HUES64 (cell line): ENCODE results near the gene RSPH3.
"Not testable (repeated sequence)": the region's sequence is repeated elsewhere in the genome, so short reads cannot be mapped to it uniquely, and the experiment has no call there.

Experiments
- H3K27ac ChIP-seq: 2 replicates; pipeline ENCODE4 v1.7.0; 2013; ENCODE audit warnings: low read depth, low read length, inconsistent platforms
- H3K27me3 ChIP-seq: 2 replicates; pipeline ENCODE4 v1.6.1; 2013; ENCODE audit warnings: mild to moderate bottlenecking, low read length; ENCODE audit not compliant: insufficient read depth
- H3K36me3 ChIP-seq: 2 replicates; pipeline ENCODE4 v1.6.1; 2013; ENCODE audit warnings: mild to moderate bottlenecking, low read length; ENCODE audit not compliant: insufficient read depth
- H3K4me1 ChIP-seq: 2 replicates; pipeline ENCODE4 v1.6.1; 2013; ENCODE audit warnings: mild to moderate bottlenecking, low read length, moderate library complexity; ENCODE audit not compliant: insufficient read depth
- H3K4me3 ChIP-seq: 2 replicates; pipeline ENCODE4 v1.5.1; 2013; ENCODE audit warnings: mild to moderate bottlenecking, low read length, moderate library complexity
- H3K9ac ChIP-seq: 2 replicates; pipeline ENCODE4 v1.6.1; 2013; ENCODE audit warnings: mild to moderate bottlenecking, low read depth, low read length
- H3K9me3 ChIP-seq: 2 replicates; pipeline ENCODE4 v1.6.1; 2013; ENCODE audit warnings: low read depth, low read length; ENCODE audit not compliant: insufficient read depth
- WGBS: fragments of 150-250, 120-280 bp; methylation state at CpG from one replicate; pipeline ENCODE4 v1.1.7; 2013; ENCODE audit warnings: missing lambda C conversion rate; 5-methylcytosine and 5-hydroxymethylcytosine counted together

The RSPH3 gene

GRCh38 chr6:159020011-159020410 lies 20.0 kb upstream of the RSPH3 start:
- Histone ChIP-seq H3K4me3 (no peak overlapping the region), H3K27me3 (no peaks in the 10 kb centered on the region), H3K36me3 (no peaks in the 10 kb centered on the region), H3K9me3 (peaks cover 14% of the 10 kb centered on the region; the same call in 1 of the 2 replicates), H3K9ac (no peak overlapping the region), H3K4me1 (no peaks in the 10 kb centered on the region), H3K27ac (no peak overlapping the region)
- WGBS: 96% methylated on average over 2 of the region's 2 CpGs

GRCh38 chr6:159017757-159018559 lies 18.0 kb upstream of the RSPH3 start:
- no peak overlapping the region for H3K9ac ChIP-seq
- H3K9me3 ChIP-seq: peaks cover 7% of the 10 kb centered on the region; the same call in 1 of the 2 replicates
- H3K4me1 ChIP-seq: no peaks in the 10 kb centered on the region
- H3K4me3 ChIP-seq: no peak overlapping the region
- H3K36me3 ChIP-seq: no peaks in the 10 kb centered on the region
- 93% methylated on average over 3 of the region's 3 CpGs for WGBS
- H3K27ac ChIP-seq: no peak overlapping the region
- no peaks in the 10 kb centered on the region for H3K27me3 ChIP-seq

- H3K9me3 ChIP-seq: peaks cover 7% of the 10 kb centered on the region; the same call in 1 of the 2 replicates
- no peaks in the 10 kb centered on the region for H3K27me3 ChIP-seq
These were observed 14.4 kb upstream of the RSPH3 start for GRCh38 chr6:159014406-159014805.

GRCh38 chr6:159013229-159013628 lies 13.2 kb upstream of the RSPH3 start:
- Histone ChIP-seq H3K9me3 (peaks cover 7% of the 10 kb centered on the region; the same call in 1 of the 2 replicates), H3K27ac (no peak overlapping the region), H3K27me3 (no peaks in the 10 kb centered on the region), H3K36me3 (no peaks in the 10 kb centered on the region), H3K4me1 (no peaks in the 10 kb centered on the region), H3K9ac (no peak overlapping the region), H3K4me3 (no peak overlapping the region)
- WGBS: 95% methylated on average over 5 of the region's 5 CpGs

More at GRCh38 chr6:159014406-159014805, 14.4 kb upstream of the RSPH3 start:
- Histone ChIP-seq H3K36me3 (no peaks in the 10 kb centered on the region), H3K4me3 (no peak overlapping the region), H3K27ac (no peak overlapping the region), H3K9ac (no peak overlapping the region), H3K4me1 (no peaks in the 10 kb centered on the region)

GRCh38 chr6:159012201-159012600 lies 12.2 kb upstream of the RSPH3 start:
- Histone ChIP-seq H3K9ac (no peak overlapping the region), H3K4me3 (no peak overlapping the region), H3K27me3 (no peaks in the 10 kb centered on the region), H3K36me3 (no peaks in the 10 kb centered on the region), H3K27ac (no peak overlapping the region), H3K9me3 (peaks cover 7% of the 10 kb centered on the region; the same call in 1 of the 2 replicates), H3K4me1 (no peaks in the 10 kb centered on the region)
- 83% methylated on average over 4 of the region's 4 CpGs for WGBS

GRCh38 chr6:159010037-159010612 lies 10.1 kb upstream of the RSPH3 start:
- not testable (repeated sequence) for H3K9me3 ChIP-seq, H3K4me1 ChIP-seq, H3K27ac ChIP-seq, H3K27me3 ChIP-seq, H3K36me3 ChIP-seq, H3K9ac ChIP-seq, H3K4me3 ChIP-seq
- WGBS: 80% methylated on average over 7 of the region's 7 CpGs

GRCh38 chr6:159008656-159009288 lies 8.8 kb upstream of the RSPH3 start:
- H3K36me3 ChIP-seq: no peaks in the 10 kb centered on the region
- H3K4me1 ChIP-seq: no peaks in the 10 kb centered on the region
- no peaks in the 10 kb centered on the region for H3K27me3 ChIP-seq
- no peak overlapping the region for H3K4me3 ChIP-seq
- 92% methylated on average over 9 of the region's 10 CpGs for WGBS
- no peak overlapping the region for H3K9ac ChIP-seq
- H3K27ac ChIP-seq: no peak overlapping the region
- H3K9me3 ChIP-seq: no peaks in the 10 kb centered on the region

GRCh38 chr6:159007510-159007909 lies 7.5 kb upstream of the RSPH3 start:
- WGBS: 90% methylated on average over 5 of the region's 5 CpGs
- H3K27me3 ChIP-seq: no peaks in the 10 kb centered on the region
- no peaks in the 10 kb centered on the region; the same call in 1 of the 2 replicates for H3K4me1 ChIP-seq
- H3K27ac ChIP-seq: no peak overlapping the region
- no peaks in the 10 kb centered on the region for H3K9me3 ChIP-seq
- H3K36me3 ChIP-seq: no peaks in the 10 kb centered on the region
- no peak overlapping the region for H3K9ac ChIP-seq
- H3K4me3 ChIP-seq: no peak overlapping the region

GRCh38 chr6:159005436-159005835 lies 5.4 kb upstream of the RSPH3 start:
- Histone ChIP-seq H3K4me3 (no peak overlapping the region), H3K27me3 (no peaks in the 10 kb centered on the region), H3K9ac (no peak overlapping the region), H3K36me3 (no peaks in the 10 kb centered on the region), H3K27ac (no peak overlapping the region), H3K9me3 (no peaks in the 10 kb centered on the region), H3K4me1 (peaks cover 9% of the 10 kb centered on the region)
- 93% methylated on average over 5 of the region's 5 CpGs for WGBS

- H3K4me3 ChIP-seq: no peak overlapping the region
- no peak overlapping the region for H3K27ac ChIP-seq
- peaks cover 10% of the 10 kb centered on the region for H3K4me1 ChIP-seq
- H3K9ac ChIP-seq: no peak overlapping the region
- H3K36me3 ChIP-seq: no peaks in the 10 kb centered on the region
- H3K9me3 ChIP-seq: no peaks in the 10 kb centered on the region
- 79% methylated on average over 3 of the region's 3 CpGs for WGBS
- no peaks in the 10 kb centered on the region for H3K27me3 ChIP-seq
These were observed 4.6 kb upstream of the RSPH3 start for GRCh38 chr6:159004592-159004991.

- Histone ChIP-seq H3K36me3 (no peaks in the 10 kb centered on the region), H3K27ac (no peak overlapping the region), H3K27me3 (no peaks in the 10 kb centered on the region), H3K9ac (no peak overlapping the region), H3K9me3 (no peaks in the 10 kb centered on the region), H3K4me3 (no peak overlapping the region), H3K4me1 (peaks cover 10% of the 10 kb centered on the region)
- WGBS: 85% methylated on average over 12 of the region's 12 CpGs
These were observed 2.6 kb upstream of the RSPH3 start for GRCh38 chr6:159002432-159003155.
